H1 (cell line): ENCODE measurements around the gene ABHD14A. TPM values are rescaled to one million over a fixed set of nuclear protein-coding genes. Genes with fewer than 3 reads are reported as not detected.
A peak's percentile ranks its signal among the peaks of the same experiment; 100 is the strongest.

Experiments
- CTCF ChIA-PET: fragments of 300-600 bp; sonication (Branson Sonifier 250); formaldehyde crosslinking; loops from one replicate; lab custom pipeline; 2021; ENCODE audit not compliant: partially characterized antibody; lab: Charles Lee
- POLR2A ChIA-PET: fragments of 300-600 bp; sonication (Branson Sonifier 250); formaldehyde crosslinking; loops from one replicate; lab custom pipeline; 2021; ENCODE audit warnings: inconsistent platforms; ENCODE audit not compliant: partially characterized antibody; lab: Charles Lee
- DNase-seq, 2 experiments: peaks; one replicate each; pipeline versions ENCODE4 v3.0.0 to v3.0.0-alpha.2; 2010 to 2022; ENCODE audit warnings: low spot score in 2 of 2, low read depth in 1 of 2, mixed read lengths in 1 of 2
- FAIRE-seq: peaks from 2 replicates; lab custom pipeline; 2011; peaks lifted over from hg19 to GRCh38; lab: Jason Lieb, UNC
- H2AFZ ChIP-seq: 2 replicates; pipeline ENCODE4 v1.8.1; 2012; ENCODE audit warnings: low read length, inconsistent platforms
- H2AK5ac ChIP-seq: 2 replicates; pipeline ENCODE4 v1.6.1; 2013; ENCODE audit warnings: low read depth, low read length
- H2BK120ac ChIP-seq: replicated peaks from 2 replicates; pipeline ENCODE3; 2013; ENCODE audit warnings: low read depth, low read length, inconsistent platforms
- H2BK12ac ChIP-seq: 2 replicates; pipeline ENCODE4 v1.6.1; 2013; ENCODE audit warnings: low read depth, low read length
- H2BK15ac ChIP-seq: 2 replicates; pipeline ENCODE4 v1.6.1; 2013; ENCODE audit warnings: low read length
- H2BK20ac ChIP-seq: 2 replicates; pipeline ENCODE4 v1.6.1; 2013; ENCODE audit warnings: low read length
- H2BK5ac ChIP-seq: 2 replicates; pipeline ENCODE4 v1.6.1; 2013; ENCODE audit warnings: low read depth, low read length
- H3K14ac ChIP-seq: 2 replicates; pipeline ENCODE4 v1.6.1; 2013; ENCODE audit warnings: inconsistent platforms; ENCODE audit not compliant: insufficient read length
- H3K18ac ChIP-seq: 2 replicates; pipeline ENCODE4 v1.6.1; 2013; ENCODE audit warnings: low read length; ENCODE audit errors: extremely low read depth
- H3K23ac ChIP-seq: 2 replicates; pipeline ENCODE4 v1.6.1; 2013; ENCODE audit warnings: inconsistent platforms; ENCODE audit not compliant: insufficient read length
- H3K23me2 ChIP-seq: 2 replicates; pipeline ENCODE4 v1.6.1; 2013; ENCODE audit warnings: low read depth, low read length
- H3K27ac ChIP-seq: 2 replicates; pipeline ENCODE4 v1.6.1; 2011; ENCODE audit warnings: low read depth, low read length, inconsistent platforms
- H3K27me3 ChIP-seq, 4 experiments: replicated peaks in 1 of 4; 1 replicate in 1 of 4; 2 replicates in 3 of 4; pipeline versions ENCODE4 v1.6.1 to v1.8.1; 2011 to 2013; ENCODE audit warnings: low read length in 3 of 4, mild to moderate bottlenecking in 3 of 4, inconsistent platforms in 2 of 4, mixed read lengths in 2 of 4, moderate library complexity in 1 of 4; ENCODE audit not compliant: control insufficient read depth in 3 of 4, insufficient read depth in 3 of 4; ENCODE audit errors: extremely low read depth in 1 of 4
- H3K36me3 ChIP-seq, 4 experiments: 2 replicates each; pipeline versions ENCODE4 v1.6.1 to v1.8.1; 2011 to 2013; ENCODE audit warnings: mild to moderate bottlenecking in 4 of 4, low read length in 3 of 4, moderate library complexity in 2 of 4, control low read depth in 1 of 4, inconsistent platforms in 1 of 4; ENCODE audit not compliant: insufficient read depth in 4 of 4, control insufficient read depth in 2 of 4
- H3K4ac ChIP-seq: replicated peaks from 2 replicates; pipeline ENCODE3; 2013; ENCODE audit warnings: low read length, low read depth, mixed read lengths, inconsistent platforms; ENCODE audit not compliant: insufficient read length
- H3K4me1 ChIP-seq, 4 experiments: replicated peaks in 1 of 4; 1 replicate in 1 of 4; 2 replicates in 3 of 4; pipeline versions ENCODE4 v1.6.1 to v1.8.1; 2011 to 2013; ENCODE audit warnings: low read length in 3 of 4, inconsistent platforms in 2 of 4, mixed read lengths in 1 of 4; ENCODE audit not compliant: insufficient read depth in 4 of 4, control insufficient read depth in 3 of 4
- H3K4me2 ChIP-seq, 2 experiments: 2 replicates each; pipeline versions ENCODE4 v1.6.1 to v1.8.1; 2011 to 2013; ENCODE audit warnings: low read depth in 2 of 2, low read length in 2 of 2, control low read depth in 1 of 2, inconsistent platforms in 1 of 2, mild to moderate bottlenecking in 1 of 2; ENCODE audit not compliant: insufficient read depth in 1 of 2
- H3K4me3 ChIP-seq, 4 experiments: fragments of 200-600, 300-600 bp in 1 of 4; sonication (generic), shearing (Covaris generic), sonication (Bioruptor Twin) in 1 of 4; 2 replicates each; pipeline versions ENCODE4 v1.5.1 to v1.8.1; 2011 to 2016; ENCODE audit warnings: low read length in 4 of 4, low read depth in 3 of 4, control low read depth in 2 of 4, inconsistent platforms in 2 of 4, mild to moderate bottlenecking in 2 of 4, mixed read lengths in 1 of 4, moderate library complexity in 1 of 4; ENCODE audit not compliant: insufficient read depth in 2 of 4; ENCODE audit errors: extremely low read depth in 1 of 4
- H3K56ac ChIP-seq: replicated peaks from 2 replicates; pipeline ENCODE3; 2013; ENCODE audit warnings: low read depth, mild to moderate bottlenecking, mixed read lengths, low read length, inconsistent platforms; ENCODE audit not compliant: insufficient read length
- H3K79me1 ChIP-seq: 2 replicates; pipeline ENCODE4 v1.6.1; 2013; ENCODE audit warnings: low read depth, low read length, control low read depth
- H3K79me2 ChIP-seq, 2 experiments: 2 replicates each; pipeline versions ENCODE4 v1.6.1 to v1.8.1; 2012 to 2013; ENCODE audit warnings: low read length in 2 of 2, mild to moderate bottlenecking in 2 of 2, inconsistent platforms in 1 of 2; ENCODE audit not compliant: insufficient read depth in 2 of 2, control insufficient read depth in 1 of 2
- H3K9ac ChIP-seq, 4 experiments: replicated peaks in 1 of 4; 1 replicate in 1 of 4; 2 replicates in 3 of 4; pipeline versions ENCODE4 v1.6.1 to v1.8.1; 2011 to 2013; ENCODE audit warnings: low read depth in 3 of 4, low read length in 3 of 4, control low read depth in 2 of 4, mild to moderate bottlenecking in 2 of 4, moderate library complexity in 2 of 4, inconsistent platforms in 1 of 4; ENCODE audit errors: extremely low read depth in 1 of 4
- H3K9me3 ChIP-seq, 2 experiments: 2 replicates each; pipeline versions ENCODE4 v1.6.1 to v1.8.1; 2012 to 2013; ENCODE audit warnings: mild to moderate bottlenecking in 2 of 2, moderate library complexity in 2 of 2, control low read depth in 1 of 2, inconsistent platforms in 1 of 2, low read depth in 1 of 2, low read length in 1 of 2, mixed read lengths in 1 of 2; ENCODE audit not compliant: insufficient read depth in 2 of 2
- H4K20me1 ChIP-seq, 2 experiments: replicated peaks in 1 of 2; 2 replicates each; pipeline versions ENCODE3 to v1.8.1; 2011 to 2013; ENCODE audit warnings: inconsistent platforms in 2 of 2, low read length in 2 of 2, mild to moderate bottlenecking in 1 of 2; ENCODE audit not compliant: insufficient read depth in 2 of 2, control insufficient read depth in 1 of 2
- H4K5ac ChIP-seq: 2 replicates; pipeline ENCODE4 v1.6.1; 2013; ENCODE audit warnings: low read length, low read depth, mixed read lengths, inconsistent platforms; ENCODE audit not compliant: insufficient read length
- H4K8ac ChIP-seq: 2 replicates; pipeline ENCODE4 v1.8.0; 2013; ENCODE audit warnings: mild to moderate bottlenecking, moderate library complexity, low read length, inconsistent platforms; ENCODE audit not compliant: insufficient read depth; ENCODE audit errors: extremely low read depth
- H4K91ac ChIP-seq: replicated peaks from 2 replicates; pipeline ENCODE3; 2013; ENCODE audit warnings: low read length, mixed read lengths, inconsistent platforms; ENCODE audit not compliant: insufficient read length
- BACH1 ChIP-seq: IDR thresholded peaks from 2 replicates; pipeline ENCODE4 v1.6.1; 2012; ENCODE audit warnings: low read length, improper control_type of control experiment
- CBX8 ChIP-seq: fragments of 300-800, 300-1000 bp; sonication (generic); IDR thresholded peaks from 2 replicates; pipeline ENCODE4 v1.7.1; 2016; ENCODE audit warnings: low read depth, low read length, borderline replicate concordance
- CEBPB ChIP-seq: IDR thresholded peaks from 2 replicates; pipeline ENCODE4 v1.6.1; 2012; ENCODE audit warnings: low read depth, low read length
- CREB1 ChIP-seq: IDR thresholded peaks from 2 replicates; pipeline ENCODE4 v1.6.1; 2012; ENCODE audit warnings: inconsistent platforms
- EGR1 ChIP-seq: IDR thresholded peaks from 2 replicates; pipeline ENCODE4 v1.6.1; 2011; ENCODE audit warnings: low read depth, low read length, borderline replicate concordance
- EZH2 ChIP-seq: fragments of 200-600 bp; sonication (generic); IDR thresholded peaks from 2 replicates; pipeline ENCODE4 v1.7.1; 2012; ENCODE audit warnings: low read depth, mild to moderate bottlenecking, moderate library complexity, low read length, inconsistent platforms; ENCODE audit not compliant: severe bottlenecking
- JUN ChIP-seq: IDR thresholded peaks from 2 replicates; pipeline ENCODE4 v1.6.1; 2011; ENCODE audit warnings: low read depth, mild to moderate bottlenecking, improper control_type of control experiment, low read length
- JUND ChIP-seq: IDR thresholded peaks from 2 replicates; pipeline ENCODE4 v1.6.1; 2011; ENCODE audit warnings: mild to moderate bottlenecking, improper control_type of control experiment, low read length
- SUZ12 ChIP-seq: fragments of 200-600 bp; sonication (generic); IDR thresholded peaks from 2 replicates; pipeline ENCODE4 v1.6.1; 2012; ENCODE audit warnings: mild to moderate bottlenecking, inconsistent platforms, low read length, moderate library complexity, mixed read lengths
- TAF1 ChIP-seq: IDR thresholded peaks from 2 replicates; pipeline ENCODE4 v1.6.1; 2011; ENCODE audit warnings: mild to moderate bottlenecking, low read depth, low read length
- TAF7 ChIP-seq: optimal IDR thresholded peaks from 2 replicates; pipeline ENCODE3; 2011; ENCODE audit warnings: low read depth, mild to moderate bottlenecking, inconsistent platforms, low read length, moderate library complexity, borderline replicate concordance
- TBP ChIP-seq: IDR thresholded peaks from 2 replicates; pipeline ENCODE4 v1.6.1; 2011; ENCODE audit warnings: low read depth, low read length, improper control_type of control experiment
- TEAD4 ChIP-seq: IDR thresholded peaks from 2 replicates; pipeline ENCODE4 v1.6.1; 2012; ENCODE audit warnings: low read depth, low read length, inconsistent platforms, mixed read lengths
- WGBS, 2 experiments: shearing (Covaris generic) in 1 of 2; methylation state at CpG; one replicate each; pipeline versions ENCODE4 v1.1.6 to v1.1.7; 2013 to 2015; ENCODE audit warnings: low lambda C conversion rate in 2 of 2, mixed read lengths in 2 of 2, inconsistent platforms in 1 of 2, low coverage in 1 of 2, missing lambda C conversion rate in 1 of 2; ENCODE audit not compliant: insufficient replicate concordance in 2 of 2, insufficient coverage in 1 of 2, insufficient read length in 1 of 2; ENCODE audit errors: extremely low coverage in 1 of 2, missing lambda C conversion rate in 1 of 2; 5-methylcytosine and 5-hydroxymethylcytosine counted together
- polyA plus RNA-seq, 7 experiments: library from polyadenylated mRNA; depleted of rRNA in 3 of 7; stranded (reverse) in 5 of 7; unstranded in 2 of 7; fragments of >200 nt in 5 of 7; fragments of 200-250 nt in 2 of 7; gene quantifications; 1 replicate in 5 of 7; 2 replicates in 1 of 7; 4 replicates in 1 of 7; pipeline versions ENCODE4 v1.2.1 to v1.2.3, GENCODE V29; 2011 to 2013; ENCODE audit warnings: missing spikeins in 2 of 7, mixed read lengths in 2 of 7
- total RNA-seq: library from RNA; stranded (reverse); fragmentation: NEBNext Ultra II Directional; extraction: Animal tissue kit (Norgen Biotek cat#: 25700); gene quantifications from 2 replicates; pipeline ENCODE4 v1.2.1, GENCODE V29; 2021

ABHD14A gene
- total and polyA plus RNA-seq, 2 of the 8 experiments (the other 6 are each of a cell fraction or from before 2014, with no cell fraction given), result 4.6 to 9.8 TPM

DNA sequence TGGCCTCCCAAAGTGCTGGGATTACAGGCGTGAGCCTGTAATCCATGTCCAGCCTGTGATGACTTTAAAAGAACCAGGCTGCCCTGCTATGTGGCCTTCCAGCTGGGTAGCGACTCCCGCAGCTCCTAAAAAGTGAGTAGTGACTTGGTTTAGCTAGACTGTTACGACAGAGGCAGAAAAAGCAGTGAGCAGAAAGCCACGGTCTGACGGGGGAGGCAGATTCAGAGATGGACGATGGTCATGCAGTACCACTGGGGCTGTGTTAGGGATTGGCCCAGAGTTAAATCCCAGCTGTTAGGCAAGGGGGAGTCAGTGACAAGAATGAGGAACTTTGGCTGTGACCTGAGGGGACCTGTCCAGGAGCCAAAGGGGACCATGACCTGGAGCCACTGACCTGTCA, 23.9 kb downstream of the ABHD14A start:
- 0 out of 7 replicates have a peak overlapping the region, but pooled peaks of 1 of the 4 experiments have one; percentile 22 for H3K9ac ChIP-seq
- no peak overlapping the region for H3K18ac ChIP-seq
- no peak overlapping the region; the same call in 1 of the 2 replicates for H2AK5ac ChIP-seq
- H2BK120ac ChIP-seq, result no peak overlapping the region
- no peak overlapping the region for H3K4ac ChIP-seq
- H2BK12ac ChIP-seq, result peak overlapping the region; percentile 56; the same call in 1 of the 2 replicates
- H3K23ac ChIP-seq, result no peak overlapping the region
- peak overlapping the region; percentile 99 for H2BK15ac ChIP-seq
- H4K5ac ChIP-seq, result no peak overlapping the region
- H3K4me3 ChIP-seq, result no peak overlapping the region
- H2BK5ac ChIP-seq, result no peak overlapping the region
- H3K4me2 ChIP-seq, result no peak overlapping the region
- no peak overlapping the region for H3K27ac ChIP-seq
- no peak overlapping the region for H4K8ac ChIP-seq
- FAIRE-seq, result no peak
- ChIA-PET POLR2A (interaction anchor here (0.7 to 1.5 kb wide), 6 partner anchors 15 to 164 kb away, joined by 3 to 8 read pairs (median 3); partner anchors contain the start of gene ACY1), CTCF (interaction anchor here (0.6 to 2.6 kb wide), 10 partner anchors 13 to 171 kb away, joined by 3 to 13 read pairs (median 3); partner anchors contain the start of gene DUSP7)
- no peak overlapping the region for H4K91ac ChIP-seq
- H3K36me3 ChIP-seq, result peaks cover 10 to 15% (median 11%) of the 10 kb centered on the region in 4 experiments
- H3K9me3 ChIP-seq, result no peaks in the 10 kb centered on the region
- WGBS, 2 experiments, result 81% methylated on average over 7 of the region's 7 CpGs; no CpG with 5 or more reads in 1 of the 2 experiments
- H3K4me1 ChIP-seq, result peaks cover 8 to 29% (median 16%) of the 10 kb centered on the region in 4 experiments
- no peak overlapping the region for H3K14ac ChIP-seq
- no peak overlapping the region for H3K56ac ChIP-seq
- no peak overlapping the region for H2BK20ac ChIP-seq
- no peak for DNase-seq
- no peaks in the 10 kb centered on the region; a peak in 2 of 7 replicates for H3K27me3 ChIP-seq
- peaks cover 0 to 3% of the 10 kb centered on the region in 2 experiments for H4K20me1 ChIP-seq
- peaks cover 5% of the 10 kb centered on the region; the same call in 1 of the 2 replicates for H3K23me2 ChIP-seq
- H2AFZ ChIP-seq, result no peak overlapping the region
- TF ChIP-seq TAF7 (no peak), TEAD4 (no peak), CBX8 (no peak), SUZ12 (no peak), EGR1 (no peak), EZH2 (no peak), TAF1 (no peak), JUND (no peak), JUN (no peak), BACH1 (no peak), CREB1 (no peak), TBP (no peak), CEBPB (no peak)
- peaks cover 4% of the 10 kb centered on the region for H3K79me1 ChIP-seq
- H3K79me2 ChIP-seq, result peaks cover 0 to 17% of the 10 kb centered on the region in 2 experiments; a peak in 3 of 4 replicates
